ENCODE results near the gene TPCN1. TPM values are rescaled to one million over a fixed set of nuclear protein-coding genes. Genes with fewer than 3 reads are reported as not detected.

TPCN1 gene
- total and polyA plus RNA-seq, 2 of the 8 experiments (the other 6 are each of a cell fraction or from before 2014, with no cell fraction given): 14.9 to 21.4 TPM

DNA sequence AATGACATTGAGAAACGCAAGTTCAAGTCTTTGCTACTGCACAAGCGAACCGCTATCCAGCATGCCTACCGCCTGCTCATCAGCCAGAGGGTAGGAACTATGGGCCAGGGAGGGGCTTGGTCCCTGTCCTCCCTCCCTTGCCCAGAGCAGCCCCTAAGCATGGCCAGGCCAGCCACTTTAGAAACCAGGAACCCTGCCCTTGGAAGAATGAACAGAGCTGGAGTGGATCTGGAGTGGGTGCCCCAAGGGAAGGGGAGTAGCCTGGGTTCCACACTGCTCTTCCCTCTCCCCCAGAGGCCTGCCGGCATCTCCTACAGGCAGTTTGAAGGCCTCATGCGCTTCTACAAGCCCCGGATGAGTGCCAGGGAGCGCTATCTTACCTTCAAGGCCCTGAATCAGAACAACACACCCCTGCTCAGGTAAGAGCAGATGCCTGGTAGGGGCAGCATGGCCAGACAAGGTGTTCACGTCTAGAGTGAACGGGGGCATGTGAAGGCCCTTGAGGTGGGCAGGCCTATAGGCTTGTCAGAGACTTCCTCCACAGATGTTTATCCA lies 55.8 kb downstream of the TPCN1 start:
- Histone ChIP-seq H3K79me1 (ENCODE audit: low read depth, low read length) (no peaks in the 10 kb centered on the region), H2BK5ac (ENCODE audit: low read depth, low read length) (no peak overlapping the region), H4K91ac (replicated peaks; ENCODE audit: insufficient read length, low read length) (no peak overlapping the region), H3K4me2 (ENCODE audit: insufficient read depth in 1 of 2, low read depth in 2 of 2, low read length in 2 of 2) (no peak overlapping the region), H3K23ac (ENCODE audit: insufficient read length) (no peak overlapping the region), H3K79me2 (ENCODE audit: control insufficient read depth in 1 of 2, insufficient read depth in 2 of 2, low read length in 2 of 2) (no peaks in the 10 kb centered on the region), H3K14ac (ENCODE audit: insufficient read length) (no peak overlapping the region), H2BK20ac (ENCODE audit: low read length) (no peak overlapping the region), H2BK12ac (ENCODE audit: low read depth, low read length) (no peak overlapping the region), H3K27me3 (replicated peaks in 1 of 4; ENCODE audit: control insufficient read depth in 3 of 4, extremely low read depth in 1 of 4, insufficient read depth in 3 of 4, low read length in 3 of 4) (no peaks in the 10 kb centered on the region), H3K36me3 (ENCODE audit: control insufficient read depth in 2 of 4, insufficient read depth in 4 of 4, low read length in 3 of 4) (peaks cover 0 to 2% (median 0%) of the 10 kb centered on the region in 4 experiments; a peak in 2 of 8 replicates), H3K4ac (replicated peaks; ENCODE audit: insufficient read length, low read depth, low read length) (no peak overlapping the region), H3K9ac (replicated peaks in 1 of 4; ENCODE audit: extremely low read depth in 1 of 4, low read depth in 3 of 4, low read length in 3 of 4) (no peak overlapping the region), H4K8ac (ENCODE audit: extremely low read depth, insufficient read depth, low read length) (no peak overlapping the region), H2AK5ac (ENCODE audit: low read depth, low read length) (no peak overlapping the region), H4K20me1 (replicated peaks in 1 of 2; ENCODE audit: control insufficient read depth in 1 of 2, insufficient read depth in 2 of 2, low read length in 2 of 2) (peaks cover 0 to 4% of the 10 kb centered on the region in 2 experiments), H3K27ac (ENCODE audit: low read depth, low read length) (no peak overlapping the region), H3K4me3 (ENCODE audit: extremely low read depth in 1 of 4, insufficient read depth in 2 of 4, low read depth in 3 of 4, low read length in 4 of 4) (no peak overlapping the region), H3K23me2 (ENCODE audit: low read depth, low read length) (no peaks in the 10 kb centered on the region), H3K4me1 (replicated peaks in 1 of 4; ENCODE audit: control insufficient read depth in 3 of 4, insufficient read depth in 4 of 4, low read length in 3 of 4) (no peaks in the 10 kb centered on the region; a peak in 1 of 7 replicates), H2BK120ac (replicated peaks; ENCODE audit: low read depth, low read length) (no peak overlapping the region), H2BK15ac (ENCODE audit: low read length) (no peak overlapping the region), H2AFZ (ENCODE audit: low read length) (no peak overlapping the region), H3K18ac (ENCODE audit: extremely low read depth, low read length) (no peak overlapping the region), H4K5ac (ENCODE audit: insufficient read length, low read depth, low read length) (no peak overlapping the region), H3K56ac (replicated peaks; ENCODE audit: insufficient read length, low read depth, low read length) (no peak overlapping the region), H3K9me3 (ENCODE audit: insufficient read depth in 2 of 2, low read depth in 1 of 2, low read length in 1 of 2) (no peaks in the 10 kb centered on the region)
- DNase-seq (ENCODE audit: low read depth in 1 of 2, low spot score in 2 of 2) (no peak), FAIRE-seq (no peak)
- POLR2A ChIA-PET (ENCODE audit: partially characterized antibody): interaction anchor here (0.6 kb wide), 2 partner anchors 19 to 80 kb away, joined by 3 read pairs; no protein-coding TSS in a partner anchor
- TF ChIP-seq SIN3A (conservative IDR thresholded peaks at IDR 0.05 in 1 of 2, IDR thresholded peaks at IDR 0.05 in 1 of 2; ENCODE audit: low read depth in 1 of 2, low read length in 2 of 2): no peak
- TF ChIP-seq POLR2A (IDR thresholded peaks at IDR 0.05; ENCODE audit: control extremely low read depth in 1 of 2, low read depth in 2 of 2, low read length in 2 of 2): no peak
- TF ChIP-seq HDAC6 (IDR thresholded peaks at IDR 0.05; ENCODE audit: low read depth, low read length): no peak
- no peak for TF ChIP-seq SIRT6 (IDR thresholded peaks at IDR 0.05; ENCODE audit: low read length)
- TF ChIP-seq BCL11A (IDR thresholded peaks at IDR 0.05; ENCODE audit: low read depth in 2 of 2, low read length in 2 of 2): no peak
- no peak for TF ChIP-seq CTBP2 (IDR thresholded peaks at IDR 0.05; ENCODE audit: borderline replicate concordance, insufficient read depth, insufficient read length, low read length)
- TF ChIP-seq SUZ12 (IDR thresholded peaks at IDR 0.05; ENCODE audit: low read length): no peak
- TF ChIP-seq TEAD4 (IDR thresholded peaks at IDR 0.05; ENCODE audit: low read depth, low read length): no peak
- TF ChIP-seq ATF3 (IDR thresholded peaks at IDR 0.05; ENCODE audit: insufficient read depth, low read depth, low read length): no peak
- no peak for TF ChIP-seq JUND (IDR thresholded peaks at IDR 0.05; ENCODE audit: low read length)
- 96% methylated on average over 10 of the region's 10 CpGs; no CpG with 5 or more reads in 1 of the 2 experiments for WGBS, 2 experiments (ENCODE audit: extremely low coverage in 1 of 2, insufficient coverage in 1 of 2, insufficient read length in 1 of 2, insufficient replicate concordance in 2 of 2, low coverage in 1 of 2, low lambda C conversion rate in 2 of 2, missing lambda C conversion rate in 1 of 2)
- CTCF ChIA-PET (ENCODE audit: partially characterized antibody): interaction anchor here (0.9 to 1.5 kb wide), 3 partner anchors 11 to 31 kb away, joined by 3 to 5 read pairs (median 3); no protein-coding TSS in a partner anchor

Data from H1 (cell line).